T-helper 1 cell (primary cell): ENCODE measurements around the gene CTH.
"Not testable (repeated sequence)": the region's sequence is repeated elsewhere in the genome, so short reads cannot be mapped to it uniquely, and the experiment has no call there.

Experiments used
- DNase-seq, 5 donors: peaks; one replicate each; pipeline ENCODE4 v3.0.0-alpha.2; 2012 to 2020
- total RNA-seq, 4 donors: gene quantifications; one replicate each; lab custom pipeline; 2026; lab: John Stamatoyannopoulos, UW

Gene CTH
- total RNA-seq = 2.9 to 10.3 (median 7.1) reads per million in 4 donors

- peak; percentile 82 to 95 (median 88) for DNase-seq
These were observed at the start of gene CTH for GRCh38 chr1:70410604-70411359. Gene CTH (plus strand): TSS chr1:70411268. CDS start chr1:70411416, 148 bp downstream.

GRCh38 chr1:70361727-70362398 is 49.2 kb upstream of the CTH start:
- no peak for DNase-seq

GRCh38 chr1:70364439-70364838 is 46.6 kb upstream of the CTH start:
- DNase-seq = no peak

GRCh38 chr1:70366425-70366952 is 44.6 kb upstream of the CTH start:
- DNase-seq = not testable (repeated sequence)

GRCh38 chr1:70366997-70367396 is 44.1 kb upstream of the CTH start:
- DNase-seq = not testable (repeated sequence)

GRCh38 chr1:70367397-70367796 is 43.7 kb upstream of the CTH start:
- not testable (repeated sequence) for DNase-seq

GRCh38 chr1:70371586-70371985 is 39.5 kb upstream of the CTH start:
- not testable (repeated sequence) for DNase-seq

GRCh38 chr1:70372426-70372825 is 38.6 kb upstream of the CTH start:
- DNase-seq = no peak

- DNase-seq = not testable (repeated sequence)
These were observed 37.5 kb upstream of the CTH start for GRCh38 chr1:70373580-70373979.

- DNase-seq = no peak
These were observed 34.9 kb upstream of the CTH start for GRCh38 chr1:70376196-70376595.

GRCh38 chr1:70382682-70383081 is 28.4 kb upstream of the CTH start:
- DNase-seq = no peak

- no peak for DNase-seq
These were observed 27.6 kb upstream of the CTH start for GRCh38 chr1:70383483-70383882.

GRCh38 chr1:70384542-70384941 is 26.5 kb upstream of the CTH start:
- DNase-seq = no peak

- DNase-seq = no peak
These were observed 25.6 kb upstream of the CTH start for GRCh38 chr1:70385477-70385876.

- DNase-seq = no peak
These were observed 24.9 kb upstream of the CTH start for GRCh38 chr1:70386121-70386520.

GRCh38 chr1:70387507-70387906 is 23.6 kb upstream of the CTH start:
- no peak for DNase-seq

GRCh38 chr1:70392626-70393025 is 18.4 kb upstream of the CTH start:
- DNase-seq = no peak

- no peak for DNase-seq
These were observed 14.5 kb upstream of the CTH start for GRCh38 chr1:70396607-70397006.

GRCh38 chr1:70397013-70397412 is 14.1 kb upstream of the CTH start:
- DNase-seq = no peak

- DNase-seq = no peak
These were observed 10.7 kb upstream of the CTH start for GRCh38 chr1:70400335-70400734.

- DNase-seq = no peak
These were observed 9.1 kb upstream of the CTH start for GRCh38 chr1:70401974-70402373.

- DNase-seq = no peak
These were observed 7.3 kb upstream of the CTH start for GRCh38 chr1:70403759-70404158.

- DNase-seq = no peak
These were observed 5.2 kb upstream of the CTH start for GRCh38 chr1:70405780-70406416.

- no peak for DNase-seq
These were observed 1.9 kb upstream of the CTH start for GRCh38 chr1:70409136-70409535.
